ENCODE measurements around the gene DNASE2B. TPM values are rescaled to one million over a fixed set of nuclear protein-coding genes. Genes with fewer than 3 reads are reported as not detected.

Gene DNASE2B
- total RNA-seq, 1 experiment from 2014 or later, result not detected

GRCh38 chr1:84428235-84428634 lies 30.0 kb downstream of the DNASE2B start:
- H3K4me1 ChIP-seq (ENCODE audit: insufficient read depth, low read length), result no peaks in the 10 kb centered on the region
- H3T11ph ChIP-seq (ENCODE audit: low read length), result no peak overlapping the region
- no peak overlapping the region for H2BK120ac ChIP-seq (ENCODE audit: low read depth, low read length, poor library complexity, severe bottlenecking)
- no peak overlapping the region for H3K56ac ChIP-seq (ENCODE audit: insufficient read length, low read depth, low read length)
- H3K4me3 Mint-ChIP-seq, result no peak overlapping the region
- no peaks in the 10 kb centered on the region for H3K27me3 ChIP-seq (ENCODE audit: insufficient read depth, low read length)
- H2BK15ac ChIP-seq (ENCODE audit: low read depth, low read length), result no peak overlapping the region
- no peaks in the 10 kb centered on the region for H3K23me2 ChIP-seq (ENCODE audit: insufficient read length, low read depth, low read length, poor library complexity, severe bottlenecking)
- no peak overlapping the region for H3K27ac Mint-ChIP-seq
- H3K27ac ChIP-seq (ENCODE audit: insufficient read length, low read depth, low read length), result no peak overlapping the region
- H3K79me2 ChIP-seq (ENCODE audit: insufficient read depth, low read length), result no peaks in the 10 kb centered on the region
- no peak overlapping the region for H2AK5ac ChIP-seq (ENCODE audit: insufficient read length, low read length)
- DNase-seq, result no peak
- H4K8ac ChIP-seq (replicated peaks; ENCODE audit: insufficient read length, low read depth, low read length), result no peak overlapping the region
- H3K14ac ChIP-seq (ENCODE audit: insufficient read depth, low read length), result no peak overlapping the region
- peaks cover 0 to under 1% of the 10 kb centered on the region in 2 experiments; a peak in 1 of 4 replicates for H3K4me1 Mint-ChIP-seq
- H3K9me3 ChIP-seq (ENCODE audit: control insufficient read depth, low read depth, low read length), result no peaks in the 10 kb centered on the region
- H4K5ac ChIP-seq (ENCODE audit: insufficient read length, low read depth, low read length), result no peak overlapping the region
- H2BK5ac ChIP-seq (ENCODE audit: insufficient read length, low read length), result no peak overlapping the region
- no peak overlapping the region for H4K91ac ChIP-seq (ENCODE audit: insufficient read length, low read depth, low read length)
- no CpG with 5 or more reads among the region's 5 CpGs for WGBS (ENCODE audit: extremely low coverage, insufficient read length, low lambda C conversion rate)
- H3K9me3 Mint-ChIP-seq, result peaks cover 4 to 9% of the 10 kb centered on the region in 2 experiments
- H2AFZ ChIP-seq (ENCODE audit: low read length), result no peak overlapping the region
- H3K9ac ChIP-seq (ENCODE audit: extremely low read depth, insufficient read length, low read length), result no peak overlapping the region
- no peaks in the 10 kb centered on the region for H3K79me1 ChIP-seq (ENCODE audit: insufficient read depth, low read depth, low read length, poor library complexity, severe bottlenecking)
- no peaks in the 10 kb centered on the region for H4K20me1 ChIP-seq (ENCODE audit: control insufficient read depth, insufficient read depth, insufficient read length)
- H3K4ac ChIP-seq (ENCODE audit: low read depth, low read length), result no peak overlapping the region
- no peak overlapping the region for H2BK20ac ChIP-seq (ENCODE audit: low read depth, low read length, poor library complexity, severe bottlenecking)
- H3K18ac ChIP-seq (ENCODE audit: insufficient read length, low read depth, low read length), result no peak overlapping the region
- H2BK12ac ChIP-seq (ENCODE audit: insufficient read length, low read depth, low read length), result no peak overlapping the region
- TF ChIP-seq CTCF (conservative IDR thresholded peaks at IDR 0.05), result no peak
- peaks cover 0 to 11% (median 0%) of the 10 kb centered on the region in 3 experiments; a peak in 2 of 7 replicates for H3K36me3 Mint-ChIP-seq (ENCODE audit: insufficient read depth in 1 of 3, low read depth in 3 of 3)
- H3K4me2 ChIP-seq (ENCODE audit: insufficient read depth, insufficient read length, low read length), result no peak overlapping the region
- peaks cover 3% of the 10 kb centered on the region; the same call in 1 of the 2 replicates for H3K27me3 Mint-ChIP-seq (ENCODE audit: low read depth)
- H3K23ac ChIP-seq (ENCODE audit: insufficient read length, low read depth, low read length), result no peak overlapping the region

All from H9 (cell line).